ENCODE data around the gene TUBB4A. TPM values are rescaled to one million over a fixed set of nuclear protein-coding genes. Genes with fewer than 3 reads are reported as not detected.
A peak's percentile ranks its signal among the peaks of the same experiment; 100 is the strongest.

Gene TUBB4A
- total and polyA plus RNA-seq, 8 donors, result 0.76 to 3.9 (median 0.89) TPM; not detected in 3

GRCh38 chr19:6478815-6479214 lies 23.3 kb downstream of the TUBB4A start:
- Histone ChIP-seq H3K27me3 (peaks cover 0 to 68% (median 19%) of the 10 kb centered on the region in 3 donors), H3K27ac (no peak overlapping the region), H3K4me3 (no peak overlapping the region), H3K4me1 (peaks cover 9 to 21% (median 19%) of the 10 kb centered on the region in 4 donors), H3K36me3 (peaks cover 0 to 11% (median 0%) of the 10 kb centered on the region in 4 donors), H3K9me3 (no peaks in the 10 kb centered on the region)
- TF ChIP-seq POLR2A (IDR thresholded peaks at IDR 0.05) (no peak), CTCF (IDR thresholded peaks at IDR 0.05) (no peak), POLR2AphosphoS5 (IDR thresholded peaks at IDR 0.05) (no peak), EP300 (IDR thresholded peaks at IDR 0.05) (no peak)
- WGBS, 5 donors, result 84 to 92% (median 90%) methylated on average over 10 to 13 of the region's 13 CpGs
- no peak for DNase-seq
- intact Hi-C loops (cut with DNase I; ENCODE audit: low total_unique reads), result no loop called here

- Histone ChIP-seq H3K4me1 (peaks cover 9 to 26% (median 19%) of the 10 kb centered on the region in 4 donors), H3K9me3 (no peaks in the 10 kb centered on the region), H3K4me3 (peak overlapping the region; percentile 16 to 41 (median 29)), H3K27me3 (peaks cover 0 to 61% (median 19%) of the 10 kb centered on the region in 3 donors), H3K27ac (no peak overlapping the region), H3K36me3 (peaks cover 0 to 11% (median 0%) of the 10 kb centered on the region in 4 donors)
- no peak for DNase-seq
- intact Hi-C loops (cut with DNase I; ENCODE audit: low total_unique reads), result no loop called here
- TF ChIP-seq EP300 (IDR thresholded peaks at IDR 0.05) (no peak), POLR2AphosphoS5 (IDR thresholded peaks at IDR 0.05) (no peak), CTCF (IDR thresholded peaks at IDR 0.05) (no peak), POLR2A (IDR thresholded peaks at IDR 0.05) (no peak)
- 9 to 31% (median 22%) methylated on average over 7 to 29 of the region's 29 CpGs; no CpG with 5 or more reads in 1 of the 5 donors for WGBS, 5 donors
Measured at GRCh38 chr19:6476896-6477431, 25.1 kb downstream of the TUBB4A start.

GRCh38 chr19:6476155-6476895 lies 25.8 kb downstream of the TUBB4A start:
- Histone ChIP-seq H3K4me3 (peak overlapping the region; percentile 16 to 41 (median 29)), H3K36me3 (peaks cover 0 to 11% (median 0%) of the 10 kb centered on the region in 4 donors), H3K27me3 (peaks cover 0 to 55% (median 19%) of the 10 kb centered on the region in 3 donors), H3K9me3 (no peaks in the 10 kb centered on the region), H3K27ac (no peak overlapping the region), H3K4me1 (peaks cover 9 to 26% (median 19%) of the 10 kb centered on the region in 4 donors)
- intact Hi-C loops (cut with DNase I; ENCODE audit: low total_unique reads), result no loop called here
- 10 to 27% (median 21%) methylated on average over 22 to 33 of the region's 33 CpGs for WGBS, 5 donors
- DNase-seq, result peak; percentile 87 to 90
- TF ChIP-seq EP300 (IDR thresholded peaks at IDR 0.05), result no peak
- no peak for TF ChIP-seq CTCF (IDR thresholded peaks at IDR 0.05)
- TF ChIP-seq POLR2AphosphoS5 (IDR thresholded peaks at IDR 0.05), result no peak
- TF ChIP-seq POLR2A (IDR thresholded peaks at IDR 0.05), result no peak

- Histone ChIP-seq H3K27ac (no peak overlapping the region), H3K36me3 (peaks cover 0 to 18% (median 0%) of the 10 kb centered on the region in 4 donors), H3K9me3 (no peaks in the 10 kb centered on the region), H3K4me3 (peak overlapping the region in 3 of 4 donors; percentile 7 to 41 (median 16)), H3K27me3 (peaks cover 0 to 53% (median 19%) of the 10 kb centered on the region in 3 donors), H3K4me1 (peaks cover 9 to 26% (median 19%) of the 10 kb centered on the region in 4 donors)
- 4 to 33% (median 20%) methylated on average over 20 to 52 of the region's 52 CpGs for WGBS, 5 donors
- peak in 1 of 2 donors; percentile 63 for DNase-seq
- intact Hi-C loops (cut with DNase I; ENCODE audit: low total_unique reads), result no loop called here
- TF ChIP-seq CTCF (IDR thresholded peaks at IDR 0.05) (no peak), POLR2AphosphoS5 (IDR thresholded peaks at IDR 0.05) (no peak), EP300 (IDR thresholded peaks at IDR 0.05) (no peak), POLR2A (IDR thresholded peaks at IDR 0.05) (no peak)
Measured at GRCh38 chr19:6475321-6476108, 26.6 kb downstream of the TUBB4A start.
